HG03571 (cell line): ENCODE results near the gene RAB3GAP1.

Experiments used
- ATAC-seq: cut with Tn5 transposase; IDR thresholded peaks from one replicate; pipeline ENCODE4 v1.9.1; 2021; ENCODE audit not compliant: unreplicated experiment

RAB3GAP1 gene

DNA sequence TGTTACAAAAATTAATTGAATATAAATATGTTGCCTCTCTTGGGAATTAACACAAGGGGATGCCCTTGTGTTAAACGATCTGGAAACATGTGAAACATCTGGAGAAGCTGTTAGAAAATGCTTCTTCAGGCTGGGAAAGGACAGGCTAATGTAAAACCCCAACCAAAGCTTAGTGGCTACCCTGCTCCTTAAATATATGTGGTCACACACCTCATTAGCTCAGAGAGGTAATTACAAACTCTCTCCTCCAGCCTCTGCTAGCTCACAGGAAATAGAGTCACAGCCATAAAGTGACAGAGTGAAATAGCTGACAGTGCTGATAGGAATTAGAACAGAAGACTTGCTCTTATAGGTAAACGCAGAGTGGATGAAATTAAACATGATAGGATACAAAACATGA is 155.9 kb downstream of the RAB3GAP1 start:
- ATAC-seq: no peak

GRCh38 chr2:135212757-135213156 is 160.7 kb downstream of the RAB3GAP1 start:
- no peak for ATAC-seq

DNA sequence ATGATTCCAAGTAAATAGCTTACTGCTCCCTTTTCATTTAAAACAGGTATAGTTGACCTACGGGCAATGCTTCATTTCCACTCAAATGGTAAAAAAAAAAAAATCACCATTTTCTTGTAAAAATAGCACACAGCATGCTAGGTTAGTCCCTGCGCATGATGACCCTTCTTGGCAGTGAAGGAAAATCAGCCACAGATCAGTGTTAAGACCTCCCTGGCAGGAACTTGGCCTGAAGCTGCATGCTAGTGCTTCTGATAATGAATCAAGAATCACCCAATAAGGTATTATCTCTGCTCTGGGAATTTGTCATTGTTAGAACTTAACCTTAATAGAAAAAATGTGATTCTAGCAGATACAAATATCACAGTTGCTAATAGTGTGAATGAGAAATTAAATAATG is 166.3 kb downstream of the RAB3GAP1 start:
- ATAC-seq: no peak

GRCh38 chr2:135219226-135219625 is 167.1 kb downstream of the RAB3GAP1 start:
- no peak for ATAC-seq
